ENCODE results near the gene KRTAP1-5. TPM values are rescaled to one million over a fixed set of nuclear protein-coding genes. Genes with fewer than 3 reads are reported as not detected.

Gene KRTAP1-5
- total RNA-seq, 1 donor from 2014 or later, result not detected

DNA sequence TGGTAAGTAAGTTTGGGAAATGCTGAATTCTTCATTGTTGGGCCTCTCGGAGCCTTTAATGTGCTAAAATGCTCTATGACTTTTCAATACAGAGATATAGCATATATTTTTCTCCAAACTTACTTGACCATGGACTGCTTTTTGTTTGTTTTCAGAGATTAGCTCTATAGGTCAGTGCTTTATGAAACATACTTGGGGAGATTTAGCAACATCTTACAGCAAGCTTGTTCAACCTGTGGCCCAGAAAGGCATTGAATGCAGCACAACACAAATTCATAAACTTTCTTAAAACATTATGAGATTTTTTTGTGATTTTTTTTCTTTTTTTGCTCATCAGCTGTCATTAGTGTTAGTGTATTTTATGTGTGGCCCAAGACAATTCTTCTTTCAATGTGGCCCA is 17.1 kb downstream of the KRTAP1-5 start:
- Mint-ChIP-seq H3K27me3 (ENCODE audit: unreplicated experiment) (no peaks in the 10 kb centered on the region), H3K36me3 (ENCODE audit: low read depth, unreplicated experiment) (no peaks in the 10 kb centered on the region), H3K4me1 (ENCODE audit: unreplicated experiment) (no peaks in the 10 kb centered on the region), H3K4me3 (ENCODE audit: unreplicated experiment) (no peak overlapping the region), H3K9me3 (ENCODE audit: unreplicated experiment) (no peaks in the 10 kb centered on the region), H3K27ac (ENCODE audit: unreplicated experiment) (no peak overlapping the region)
- TF ChIP-seq, protein P1, sequence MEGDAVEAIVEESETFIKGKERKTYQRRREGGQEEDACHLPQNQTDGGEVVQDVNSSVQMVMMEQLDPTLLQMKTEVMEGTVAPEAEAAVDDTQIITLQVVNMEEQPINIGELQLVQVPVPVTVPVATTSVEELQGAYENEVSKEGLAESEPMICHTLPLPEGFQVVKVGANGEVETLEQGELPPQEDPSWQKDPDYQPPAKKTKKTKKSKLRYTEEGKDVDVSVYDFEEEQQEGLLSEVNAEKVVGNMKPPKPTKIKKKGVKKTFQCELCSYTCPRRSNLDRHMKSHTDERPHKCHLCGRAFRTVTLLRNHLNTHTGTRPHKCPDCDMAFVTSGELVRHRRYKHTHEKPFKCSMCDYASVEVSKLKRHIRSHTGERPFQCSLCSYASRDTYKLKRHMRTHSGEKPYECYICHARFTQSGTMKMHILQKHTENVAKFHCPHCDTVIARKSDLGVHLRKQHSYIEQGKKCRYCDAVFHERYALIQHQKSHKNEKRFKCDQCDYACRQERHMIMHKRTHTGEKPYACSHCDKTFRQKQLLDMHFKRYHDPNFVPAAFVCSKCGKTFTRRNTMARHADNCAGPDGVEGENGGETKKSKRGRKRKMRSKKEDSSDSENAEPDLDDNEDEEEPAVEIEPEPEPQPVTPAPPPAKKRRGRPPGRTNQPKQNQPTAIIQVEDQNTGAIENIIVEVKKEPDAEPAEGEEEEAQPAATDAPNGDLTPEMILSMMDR (IDR thresholded peaks at IDR 0.05; ENCODE audit: unreplicated experiment), result no peak
- no peak for DNase-seq (ENCODE audit: low spot score)

DNA sequence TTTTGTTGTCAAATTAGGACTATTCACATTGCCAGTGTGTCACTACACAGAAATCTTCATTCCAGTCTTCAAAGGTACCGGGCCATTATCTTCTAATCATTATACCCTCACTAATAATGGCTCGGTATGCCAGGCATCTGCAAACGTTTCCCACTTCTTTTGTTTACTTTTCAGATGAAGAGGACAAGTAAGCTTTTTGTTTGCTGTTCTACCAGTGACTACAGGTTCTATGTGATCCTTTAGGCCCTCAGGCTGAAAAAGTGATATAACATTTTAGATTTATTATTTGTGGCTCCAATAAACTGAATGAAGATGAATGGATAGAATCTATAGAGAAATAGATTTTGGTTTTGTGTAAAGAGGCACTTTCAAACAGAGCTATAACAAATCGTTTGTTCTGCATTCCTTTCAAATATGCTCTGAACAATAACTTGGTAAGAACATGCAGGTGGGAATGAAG is 17.7 kb downstream of the KRTAP1-5 start:
- no peak for DNase-seq (ENCODE audit: low spot score)
- no peaks in the 10 kb centered on the region for H3K27me3 Mint-ChIP-seq (ENCODE audit: unreplicated experiment)
- no peaks in the 10 kb centered on the region for H3K9me3 Mint-ChIP-seq (ENCODE audit: unreplicated experiment)
- H3K36me3 Mint-ChIP-seq (ENCODE audit: low read depth, unreplicated experiment), result no peaks in the 10 kb centered on the region
- H3K4me1 Mint-ChIP-seq (ENCODE audit: unreplicated experiment), result no peaks in the 10 kb centered on the region
- TF ChIP-seq, protein P1 (IDR thresholded peaks at IDR 0.05; ENCODE audit: unreplicated experiment), result no peak
- no peak overlapping the region for H3K27ac Mint-ChIP-seq (ENCODE audit: unreplicated experiment)
- no peak overlapping the region for H3K4me3 Mint-ChIP-seq (ENCODE audit: unreplicated experiment)

DNA sequence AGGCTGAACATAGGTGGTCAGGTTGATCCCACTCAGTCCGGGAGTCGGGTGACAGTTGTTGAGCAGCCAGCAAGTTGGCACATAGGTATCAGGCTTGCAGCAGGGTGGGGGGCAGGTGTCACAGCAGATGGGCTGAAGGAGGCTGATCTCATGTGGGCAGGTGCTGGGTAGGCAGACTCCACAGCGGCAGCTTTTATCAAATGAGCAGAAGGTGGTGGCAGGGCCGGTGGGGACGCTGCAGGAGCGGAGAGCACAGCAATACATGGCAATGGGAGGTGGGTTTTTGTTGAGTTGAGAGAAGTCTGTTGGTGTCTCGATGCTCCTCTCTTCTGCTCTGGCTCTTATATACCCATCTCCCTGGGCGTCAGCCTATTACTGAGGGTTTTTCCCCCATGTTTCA is 18.2 kb downstream of the KRTAP1-5 start, which contains the start of gene KRTAP3-1:
KRTAP3-1 (minus strand) TSS at position 318 of the 400 bp plus-strand sequence; CDS start at position 264, 54 bp downstream.
- H3K9me3 Mint-ChIP-seq (ENCODE audit: unreplicated experiment), result no peaks in the 10 kb centered on the region
- DNase-seq (ENCODE audit: low spot score), result no peak
- TF ChIP-seq, protein P1 (IDR thresholded peaks at IDR 0.05; ENCODE audit: unreplicated experiment), result no peak
- H3K4me1 Mint-ChIP-seq (ENCODE audit: unreplicated experiment), result no peaks in the 10 kb centered on the region
- no peak within 1 kb of the TSS for H3K4me3 Mint-ChIP-seq (ENCODE audit: unreplicated experiment)
- H3K27me3 Mint-ChIP-seq (ENCODE audit: unreplicated experiment), result no peaks in the 10 kb centered on the region
- H3K27ac Mint-ChIP-seq (ENCODE audit: unreplicated experiment), result no peak within 1 kb of the TSS
- H3K36me3 Mint-ChIP-seq (ENCODE audit: low read depth, unreplicated experiment), result no peaks in the 10 kb centered on the region

DNA sequence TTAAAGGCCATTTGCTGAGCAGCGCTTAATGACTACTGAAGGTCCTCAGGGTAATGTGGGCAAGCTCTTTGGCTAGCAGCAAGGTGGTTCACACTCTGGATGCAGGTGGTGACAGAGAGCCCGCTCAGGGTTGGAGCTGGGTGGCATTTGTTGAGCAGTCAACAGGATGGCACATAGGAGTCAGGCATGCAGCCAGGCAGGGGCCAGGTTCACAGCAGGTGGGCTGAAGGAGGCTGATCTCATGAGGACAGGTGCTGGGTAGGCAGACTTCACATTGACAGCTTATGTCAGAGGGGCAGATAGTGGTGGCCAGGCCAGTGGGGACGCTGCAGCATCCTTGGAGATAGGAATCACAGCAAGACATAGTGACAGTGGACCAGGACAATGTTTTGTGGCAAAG is 22.6 kb downstream of the KRTAP1-5 start:
- Mint-ChIP-seq H3K4me3 (ENCODE audit: unreplicated experiment) (no peak overlapping the region), H3K27ac (ENCODE audit: unreplicated experiment) (no peak overlapping the region), H3K36me3 (ENCODE audit: low read depth, unreplicated experiment) (no peaks in the 10 kb centered on the region), H3K9me3 (ENCODE audit: unreplicated experiment) (no peaks in the 10 kb centered on the region), H3K4me1 (ENCODE audit: unreplicated experiment) (no peaks in the 10 kb centered on the region), H3K27me3 (ENCODE audit: unreplicated experiment) (peaks cover 2% of the 10 kb centered on the region)
- TF ChIP-seq, protein P1 (IDR thresholded peaks at IDR 0.05; ENCODE audit: unreplicated experiment), result no peak
- no peak for DNase-seq (ENCODE audit: low spot score)

DNA sequence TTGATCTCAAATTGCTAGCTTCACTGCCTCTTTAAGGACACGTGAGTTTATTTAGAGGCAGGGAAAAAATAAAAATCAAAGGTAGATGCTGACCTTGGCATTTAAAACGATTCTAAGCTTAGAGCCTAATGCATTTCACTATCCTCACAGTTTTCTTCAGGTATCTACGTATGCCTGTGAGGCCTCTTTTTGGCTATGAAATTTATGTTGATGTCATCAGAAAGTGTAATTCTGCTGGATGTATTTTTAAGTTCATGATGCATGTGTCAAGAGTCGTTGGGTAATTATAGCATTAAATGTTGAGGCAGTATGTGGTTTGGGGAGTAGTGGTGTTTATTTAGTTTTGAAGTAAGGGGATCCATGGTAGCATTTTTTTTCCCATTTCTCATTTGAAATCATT is 23.1 kb downstream of the KRTAP1-5 start:
- no peak overlapping the region for H3K27ac Mint-ChIP-seq (ENCODE audit: unreplicated experiment)
- H3K4me3 Mint-ChIP-seq (ENCODE audit: unreplicated experiment), result no peak overlapping the region
- no peaks in the 10 kb centered on the region for H3K9me3 Mint-ChIP-seq (ENCODE audit: unreplicated experiment)
- TF ChIP-seq, protein P1 (IDR thresholded peaks at IDR 0.05; ENCODE audit: unreplicated experiment), result no peak
- DNase-seq (ENCODE audit: low spot score), result no peak
- H3K4me1 Mint-ChIP-seq (ENCODE audit: unreplicated experiment), result no peaks in the 10 kb centered on the region
- H3K36me3 Mint-ChIP-seq (ENCODE audit: low read depth, unreplicated experiment), result no peaks in the 10 kb centered on the region
- H3K27me3 Mint-ChIP-seq (ENCODE audit: unreplicated experiment), result peaks cover 2% of the 10 kb centered on the region
